H1 (cell line): ENCODE measurements around the gene COPZ2. TPM values are rescaled to one million over a fixed set of nuclear protein-coding genes. Genes with fewer than 3 reads are reported as not detected.

Experiments
- CHD2 ChIP-seq: IDR thresholded peaks from 2 replicates; pipeline ENCODE4 v1.6.1; 2012; ENCODE audit warnings: low read length, improper control_type of control experiment
- CHD7 ChIP-seq: fragments of 300-600 bp; sonication (generic); IDR thresholded peaks from 2 replicates; pipeline ENCODE4 v1.7.1; 2012; ENCODE audit warnings: low read length, moderate library complexity, mild to moderate bottlenecking, inconsistent platforms; ENCODE audit not compliant: insufficient replicate concordance
- CREB1 ChIP-seq: IDR thresholded peaks from 2 replicates; pipeline ENCODE4 v1.6.1; 2012; ENCODE audit warnings: inconsistent platforms
- GTF2F1 ChIP-seq: IDR thresholded peaks from 2 replicates; pipeline ENCODE4 v1.6.1; 2012; ENCODE audit warnings: low read depth, low read length, improper control_type of control experiment, borderline replicate concordance
- HDAC6 ChIP-seq: IDR thresholded peaks from one replicate; pipeline ENCODE4 v1.7.1; 2012; ENCODE audit warnings: low read depth, mild to moderate bottlenecking, inconsistent platforms, low read length, moderate library complexity
- MAFK ChIP-seq: IDR thresholded peaks from 2 replicates; pipeline ENCODE4 v1.6.1; 2012; ENCODE audit warnings: low read depth, mild to moderate bottlenecking, improper control_type of control experiment, low read length
- NANOG ChIP-seq: IDR thresholded peaks from 2 replicates; pipeline ENCODE4 v1.6.1; 2011; ENCODE audit warnings: low read length, low read depth, mild to moderate bottlenecking, inconsistent platforms; ENCODE audit not compliant: insufficient read depth, poor library complexity, severe bottlenecking
- NRF1 ChIP-seq: IDR thresholded peaks from 2 replicates; pipeline ENCODE4 v1.6.1; 2011; ENCODE audit warnings: mild to moderate bottlenecking, low read depth, low read length, improper control_type of control experiment
- SIN3A ChIP-seq, 2 experiments: IDR thresholded peaks in 1 of 2; conservative IDR thresholded peaks in 1 of 2; 2 replicates each; pipeline ENCODE4 v1.6.1; 2011 to 2012; ENCODE audit warnings: low read length in 2 of 2, improper control_type of control experiment in 1 of 2, low read depth in 1 of 2, mild to moderate bottlenecking in 1 of 2
- SRF ChIP-seq: IDR thresholded peaks from 2 replicates; pipeline ENCODE4 v1.6.1; 2011; ENCODE audit warnings: mild to moderate bottlenecking, low read depth, low read length, moderate library complexity
- TEAD4 ChIP-seq: IDR thresholded peaks from 2 replicates; pipeline ENCODE4 v1.6.1; 2012; ENCODE audit warnings: low read depth, low read length, inconsistent platforms, mixed read lengths
- polyA plus RNA-seq, 7 experiments: library from polyadenylated mRNA; depleted of rRNA in 3 of 7; stranded (reverse) in 5 of 7; unstranded in 2 of 7; fragments of >200 nt in 5 of 7; fragments of 200-250 nt in 2 of 7; gene quantifications; 1 replicate in 5 of 7; 2 replicates in 1 of 7; 4 replicates in 1 of 7; pipeline versions ENCODE4 v1.2.1 to v1.2.3, GENCODE V29; 2011 to 2013; ENCODE audit warnings: missing spikeins in 2 of 7, mixed read lengths in 2 of 7
- total RNA-seq: library from RNA; stranded (reverse); fragmentation: NEBNext Ultra II Directional; extraction: Animal tissue kit (Norgen Biotek cat#: 25700); gene quantifications from 2 replicates; pipeline ENCODE4 v1.2.1, GENCODE V29; 2021

The COPZ2 gene
- total and polyA plus RNA-seq, 2 of the 8 experiments (the other 6 are each of a cell fraction or from before 2014, with no cell fraction given) = 0.24 TPM; not detected in 1

DNA sequence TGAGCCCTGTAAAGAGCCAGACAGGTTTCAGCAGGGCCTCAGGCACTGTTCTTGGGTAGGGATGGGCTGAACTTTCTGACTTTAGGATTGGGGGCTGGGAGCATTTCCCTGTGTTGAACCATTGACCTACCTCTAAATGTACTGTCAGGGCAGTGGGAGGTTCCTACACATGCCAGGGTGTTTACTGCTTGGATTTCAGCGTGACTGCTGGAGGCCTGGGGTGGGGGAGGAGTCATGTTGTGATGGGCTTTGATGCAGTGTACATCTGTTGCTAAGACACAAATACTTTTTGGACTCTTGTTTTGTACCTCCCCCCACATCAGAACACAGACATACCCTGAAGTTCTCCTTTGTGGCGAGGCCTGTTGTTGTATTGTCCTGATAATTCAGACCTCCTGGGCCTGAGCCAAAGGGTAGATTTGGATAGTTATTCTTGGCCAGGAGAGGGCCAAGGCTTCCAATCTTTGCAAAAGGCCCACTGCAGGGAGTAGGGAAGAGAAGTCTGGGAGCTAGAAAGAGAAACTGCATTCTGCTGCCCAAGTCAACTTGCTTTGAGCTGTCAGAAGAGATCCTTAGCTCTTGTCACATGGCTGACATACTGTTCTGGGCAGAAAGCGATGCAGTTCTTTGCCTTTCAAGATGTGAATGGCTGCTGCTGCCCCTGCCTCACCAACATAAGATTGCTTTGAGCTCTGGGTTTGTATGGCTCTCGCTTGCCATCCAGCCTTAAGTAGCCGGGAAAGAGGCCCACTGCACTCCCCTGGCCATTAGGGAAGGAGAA lies 14.3 kb upstream of the COPZ2 start (continued):
- no peak for TF ChIP-seq CHD7
- TF ChIP-seq CREB1 = no peak
- no peak for TF ChIP-seq NANOG
- TF ChIP-seq SIN3A (conservative IDR thresholded peaks at IDR 0.05 in 1 of 2, IDR thresholded peaks at IDR 0.05 in 1 of 2; ENCODE audit: low read depth in 1 of 2, low read length in 2 of 2) = peak; percentile 81; a peak in 3 of 4 replicates
- no peak for TF ChIP-seq MAFK
- no peak for TF ChIP-seq TEAD4
- no peak for TF ChIP-seq CHD2
- TF ChIP-seq NRF1 = no peak
- no peak for TF ChIP-seq GTF2F1
- no peak for TF ChIP-seq HDAC6
- TF ChIP-seq SRF = no peak
